Midbrain (tissue), 1 donor: Measurements from ENCODE around the gene STUB1.
"Not testable (repeated sequence)": the region's sequence is repeated elsewhere in the genome, so short reads cannot be mapped to it uniquely, and the experiment has no call there.

Experiments
- DNase-seq: peaks from one replicate; lab custom pipeline; 2025; lab: John Stamatoyannopoulos, UW

The STUB1 gene

GRCh38 chr16:678858-679813 is 1.1 kb upstream of the STUB1 start:
- peak; percentile 51 for DNase-seq

- no peak for DNase-seq
These were observed 375 bp downstream of the STUB1 start for GRCh38 chr16:680625-680945.

- DNase-seq, result no peak
These were observed 946 bp downstream of the STUB1 start for GRCh38 chr16:680967-681745.

- no peak for DNase-seq
These were observed 1.7 kb downstream of the STUB1 start for GRCh38 chr16:681746-682427.

GRCh38 chr16:682493-683395 is 2.5 kb downstream of the STUB1 start:
- no peak for DNase-seq

- no peak for DNase-seq
These were observed 3.3 kb downstream of the STUB1 start for GRCh38 chr16:683396-684070.

- DNase-seq, result peak; percentile 97
These were observed 4.0 kb downstream of the STUB1 start, which contains the start of gene JMJD8 for GRCh38 chr16:684071-684794. Gene JMJD8 (minus strand): TSS chr16:684334. CDS start chr16:684319, 15 bp downstream.

- no peak for DNase-seq
These were observed 4.9 kb downstream of the STUB1 start for GRCh38 chr16:684961-685696.

- no peak for DNase-seq
These were observed 5.8 kb downstream of the STUB1 start for GRCh38 chr16:685967-686366.

GRCh38 chr16:686459-687260 is 6.5 kb downstream of the STUB1 start:
- no peak for DNase-seq

- DNase-seq, result no peak
These were observed 7.3 kb downstream of the STUB1 start for GRCh38 chr16:687499-687898.

GRCh38 chr16:689175-689897 is 9.1 kb downstream of the STUB1 start:
- no peak for DNase-seq

- not testable (repeated sequence) for DNase-seq
These were observed 11.0 kb downstream of the STUB1 start for GRCh38 chr16:691242-691641.

GRCh38 chr16:692356-693108 is 12.3 kb downstream of the STUB1 start:
- DNase-seq, result no peak

- no peak for DNase-seq
These were observed 13.2 kb downstream of the STUB1 start for GRCh38 chr16:693364-693763.

GRCh38 chr16:693766-694165 is 13.6 kb downstream of the STUB1 start:
- DNase-seq, result no peak
